Effector CD8-positive, alpha-beta T cell (primary cell): ENCODE measurements around the gene PITRM1.
"Not testable (repeated sequence)": the region's sequence is repeated elsewhere in the genome, so short reads cannot be mapped to it uniquely, and the experiment has no call there.

Experiments
- DNase-seq: peaks from one replicate; lab custom pipeline; 2025; lab: John Stamatoyannopoulos, UW

Gene PITRM1

DNA sequence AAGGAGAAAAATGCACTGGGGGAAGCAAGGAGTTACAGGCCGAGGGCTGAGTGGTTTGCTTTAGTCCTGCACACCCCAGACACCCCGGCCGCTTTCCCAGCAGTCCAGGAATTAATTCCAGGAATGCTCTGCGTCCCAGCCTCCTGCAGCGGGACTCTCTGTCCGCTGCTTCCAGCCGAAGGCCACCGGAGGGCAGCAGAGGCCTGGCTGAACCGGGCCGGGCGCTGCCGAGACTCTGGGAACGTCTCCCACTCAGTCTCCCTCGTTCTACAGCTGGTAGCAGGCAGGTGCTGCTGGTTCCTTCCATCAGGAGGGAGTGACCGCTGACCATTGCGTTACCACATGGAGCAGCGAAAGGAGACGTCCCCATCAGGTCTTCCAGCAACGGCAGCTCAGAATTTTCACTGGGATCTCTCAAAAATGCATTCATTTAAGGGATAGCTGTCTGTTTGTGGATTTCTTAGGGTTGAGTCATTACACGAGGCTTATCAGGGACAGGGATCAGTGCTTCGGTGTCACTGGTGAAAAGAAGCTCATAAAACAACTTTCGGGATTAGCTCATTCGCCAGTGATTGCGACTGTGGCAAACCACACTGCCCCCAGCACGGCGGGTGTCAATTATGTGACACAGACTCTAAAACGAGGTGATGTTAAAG, 24.9 kb upstream of the PITRM1 start:
- peak; percentile 7 for DNase-seq

DNA sequence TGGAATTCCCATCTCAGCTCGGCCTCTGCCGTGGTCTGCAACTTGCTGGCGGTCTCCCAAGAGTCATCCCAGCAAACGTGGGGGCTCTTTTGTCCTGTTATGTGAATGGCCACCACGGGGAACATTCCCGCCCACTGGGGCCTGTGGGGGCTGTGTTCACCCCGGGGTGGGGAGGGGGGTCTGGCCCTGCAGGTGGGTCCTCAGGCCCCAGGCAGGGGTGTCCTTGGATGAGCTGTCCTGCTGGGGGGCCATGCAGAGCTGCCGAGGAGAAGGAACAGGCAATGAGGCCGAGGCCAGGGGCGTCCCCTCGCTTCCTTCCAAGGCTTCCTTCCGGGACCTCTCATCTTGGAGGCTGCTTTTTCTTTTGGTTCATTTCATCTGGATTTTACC, 24.4 kb upstream of the PITRM1 start:
- DNase-seq = no peak

DNA sequence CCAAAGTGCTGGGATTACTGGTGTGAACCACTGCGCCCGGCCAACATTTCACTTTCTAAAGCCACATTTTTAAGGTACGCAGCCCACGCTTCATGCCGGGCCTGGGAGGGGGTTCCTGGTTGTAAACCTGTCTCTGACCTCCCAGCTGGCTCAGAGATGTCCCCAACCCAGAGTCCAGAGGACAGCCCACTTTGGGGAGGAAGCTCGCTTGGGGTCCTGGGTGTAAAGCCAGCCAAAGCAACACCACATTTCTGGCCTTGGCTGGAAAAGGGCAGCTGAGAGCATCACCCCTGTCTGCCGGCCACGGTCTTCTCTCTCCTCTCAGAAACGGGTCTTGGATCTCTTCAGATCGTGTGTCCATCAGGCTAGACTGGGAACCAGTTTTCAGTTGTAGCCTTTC, 23.9 kb upstream of the PITRM1 start:
- no peak for DNase-seq

DNA sequence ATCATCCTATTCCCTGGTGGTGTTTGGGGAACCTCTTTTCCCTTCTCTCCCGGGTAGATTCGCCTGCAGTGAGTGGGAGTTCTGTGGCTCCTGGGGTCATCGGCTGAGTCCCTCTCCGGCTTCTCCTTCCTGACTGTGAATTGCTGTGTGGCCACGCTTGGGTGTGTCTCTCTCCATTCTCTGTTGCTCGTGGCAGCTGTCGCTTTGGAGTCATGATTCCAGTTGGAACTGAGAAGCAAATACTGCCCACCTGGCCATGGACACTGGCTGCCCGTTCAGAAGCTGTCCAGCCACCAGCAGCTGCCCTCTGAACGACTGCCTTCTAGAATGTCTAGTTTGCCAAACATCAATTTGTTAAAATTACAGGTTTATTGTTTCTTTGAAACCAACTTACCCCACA, 23.1 kb upstream of the PITRM1 start:
- DNase-seq = no peak

DNA sequence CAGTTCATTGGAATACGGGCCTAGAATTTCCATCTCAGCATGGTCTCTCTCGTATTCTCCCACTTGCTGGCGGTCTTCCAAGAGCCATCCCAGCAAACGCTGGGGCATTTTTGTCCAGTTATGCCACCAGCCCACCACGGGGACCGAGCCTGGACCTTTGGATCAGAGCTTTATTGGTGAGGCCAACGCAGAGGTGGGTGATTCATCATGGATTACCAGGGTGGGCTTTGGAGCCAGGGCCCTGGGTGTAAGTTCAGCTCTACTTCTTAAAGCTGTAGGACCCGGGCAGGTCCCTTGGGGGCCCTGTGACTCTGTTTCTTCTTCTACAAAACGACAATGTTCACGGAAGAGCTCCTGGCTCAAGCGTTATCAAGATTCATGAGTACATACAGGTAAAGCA, 22.7 kb upstream of the PITRM1 start:
- no peak for DNase-seq

DNA sequence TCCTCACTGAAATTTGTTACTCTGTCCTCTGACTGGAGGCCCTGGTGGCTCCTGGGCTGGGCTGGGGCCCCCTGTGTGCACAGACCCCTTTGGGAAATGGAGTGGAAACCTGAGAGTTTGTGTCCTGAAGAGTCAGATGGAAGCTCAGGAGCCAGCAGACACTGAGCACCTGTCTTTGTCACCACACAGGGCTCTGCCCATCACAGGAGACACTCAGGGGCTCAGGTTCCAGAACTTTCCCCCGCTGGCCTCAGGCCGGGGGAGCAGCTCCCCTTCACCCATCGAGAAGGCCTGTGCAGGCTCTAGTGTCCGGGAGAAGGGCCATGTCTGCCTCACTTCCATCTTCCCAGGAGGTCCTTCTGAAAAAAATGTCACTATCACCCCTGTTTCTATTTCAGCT, 22.3 kb upstream of the PITRM1 start:
- no peak for DNase-seq

DNA sequence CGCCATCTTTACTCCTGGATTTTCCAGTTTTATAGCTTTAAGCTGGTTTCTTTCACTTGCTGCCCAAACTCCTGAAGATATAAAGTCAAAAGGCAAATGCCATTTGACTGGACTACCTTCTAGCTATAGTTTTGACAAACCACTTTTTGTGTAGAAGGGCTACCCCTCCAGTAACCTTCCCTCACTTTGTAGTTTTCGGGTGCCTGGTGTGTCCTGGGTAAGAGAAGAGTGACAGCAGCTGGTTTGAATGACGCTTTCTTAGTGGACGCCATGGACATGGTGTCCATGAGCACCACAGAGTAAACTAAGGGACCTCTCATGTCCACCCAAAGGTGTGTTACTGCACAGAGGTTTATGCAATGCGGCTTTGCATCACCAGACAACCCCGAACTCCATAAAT, 21.2 kb upstream of the PITRM1 start:
- DNase-seq = no peak

DNA sequence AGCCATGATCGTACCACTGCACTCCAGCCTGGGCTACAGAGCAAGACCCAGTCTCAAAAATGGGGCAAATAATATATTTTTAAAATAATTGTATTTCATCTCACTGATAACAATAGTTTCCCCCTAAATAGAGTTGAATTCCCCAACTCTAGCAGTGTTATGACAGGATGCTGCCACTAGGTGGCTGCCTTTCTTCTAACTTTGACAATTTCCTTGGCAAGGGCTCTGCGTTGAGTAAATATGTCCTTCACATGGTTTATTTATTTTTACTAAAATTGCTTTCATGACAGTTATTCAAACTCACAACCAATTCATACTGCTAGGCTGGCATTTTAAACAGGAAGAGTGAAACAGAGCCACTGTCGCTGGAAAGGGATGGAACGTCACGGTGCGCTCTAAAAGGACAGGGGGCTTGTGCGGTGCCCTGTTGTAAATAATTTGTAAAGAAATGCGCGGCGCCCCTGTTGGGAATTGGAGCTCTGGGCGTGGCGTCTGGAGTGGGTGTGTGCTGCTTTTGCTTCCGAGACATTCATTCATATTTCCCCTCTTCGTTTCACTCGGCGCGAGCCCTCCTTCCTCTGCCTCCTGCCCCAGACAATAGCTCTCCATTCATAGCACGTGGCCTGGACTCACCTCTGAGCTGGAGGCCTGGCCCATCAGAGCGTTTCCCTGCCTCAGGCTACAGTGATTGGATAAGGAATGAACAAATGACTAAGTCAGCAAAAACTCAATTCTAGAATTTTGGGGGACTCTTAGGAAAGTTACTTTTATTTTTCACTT, 20.5 kb upstream of the PITRM1 start:
- DNase-seq = peak; percentile 14

DNA sequence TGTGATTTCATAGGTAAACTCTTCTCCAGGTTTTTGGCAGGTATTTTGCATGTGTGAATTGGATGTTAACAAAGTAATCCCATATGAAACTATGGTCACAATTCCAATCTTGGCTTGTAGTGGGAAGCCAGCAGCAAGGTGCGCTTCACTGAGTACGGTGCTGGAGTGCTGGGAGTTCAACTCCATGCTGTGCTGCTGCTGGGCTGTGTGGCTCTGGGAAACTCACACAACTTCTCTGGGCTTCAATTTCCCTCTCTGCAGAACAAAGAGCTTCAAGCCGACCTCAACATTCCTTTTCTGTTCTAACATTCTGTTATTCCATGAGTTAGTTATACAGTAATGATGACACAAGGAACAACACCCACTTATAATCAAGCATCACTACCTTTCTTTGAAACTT, 18.2 kb upstream of the PITRM1 start:
- DNase-seq = no peak

DNA sequence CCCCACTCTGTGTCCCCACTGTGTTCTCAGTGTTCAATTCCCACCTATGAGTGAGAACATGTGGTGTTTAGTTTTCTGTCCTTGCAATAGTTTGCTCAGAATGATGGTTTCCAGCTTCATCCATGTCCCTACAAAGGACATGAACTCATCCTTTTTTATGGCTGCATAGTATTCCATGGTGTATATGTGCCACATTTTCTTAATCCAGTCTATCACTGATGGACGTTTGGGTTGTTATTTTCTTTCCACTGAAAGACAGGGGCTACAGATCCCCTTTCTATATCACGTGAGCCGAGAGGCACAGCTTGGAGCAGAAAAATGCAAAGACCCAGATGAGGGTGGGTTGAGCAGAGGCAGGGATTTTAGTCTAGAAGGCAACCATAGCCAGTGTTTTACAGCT, 14.6 kb upstream of the PITRM1 start:
- not testable (repeated sequence) for DNase-seq

DNA sequence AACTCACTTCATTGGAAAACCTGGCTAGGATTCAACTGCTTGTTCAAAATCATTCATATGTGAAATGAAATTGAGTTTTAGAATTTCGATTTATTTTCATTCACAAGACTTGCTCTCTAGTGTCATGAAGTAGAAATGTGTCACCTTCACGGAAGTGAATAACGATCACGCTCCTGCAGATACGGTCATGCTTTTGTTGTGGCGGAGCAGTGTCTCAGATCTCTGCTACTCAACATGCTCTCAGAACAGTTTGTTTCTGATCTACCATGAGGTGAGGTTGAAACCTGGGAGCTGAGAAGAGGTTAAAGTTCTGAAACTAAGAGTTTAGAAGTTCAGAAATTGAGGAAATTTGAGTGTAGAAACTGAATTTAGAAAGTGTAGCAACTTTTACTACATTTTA, 13.8 kb upstream of the PITRM1 start:
- no peak for DNase-seq

DNA sequence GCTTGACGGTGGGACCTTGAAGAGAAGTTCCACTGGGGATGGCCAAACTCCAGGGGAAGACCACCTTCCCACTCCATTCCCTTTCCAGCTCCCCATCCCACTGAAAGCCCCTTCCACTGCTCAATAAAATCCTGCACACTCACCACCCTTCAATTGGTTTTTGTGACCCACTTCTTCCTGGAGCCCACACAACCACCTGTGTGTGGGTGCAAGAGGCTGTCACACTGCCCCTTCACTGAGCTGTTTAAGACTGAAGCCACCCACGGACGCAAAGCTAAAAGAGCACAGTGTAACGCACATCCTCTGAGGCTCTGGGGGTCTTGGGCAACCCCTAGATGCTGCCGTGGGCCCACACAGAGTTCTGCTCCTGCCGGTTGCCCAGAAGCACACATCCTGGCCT, 12.8 kb upstream of the PITRM1 start:
- DNase-seq = no peak

DNA sequence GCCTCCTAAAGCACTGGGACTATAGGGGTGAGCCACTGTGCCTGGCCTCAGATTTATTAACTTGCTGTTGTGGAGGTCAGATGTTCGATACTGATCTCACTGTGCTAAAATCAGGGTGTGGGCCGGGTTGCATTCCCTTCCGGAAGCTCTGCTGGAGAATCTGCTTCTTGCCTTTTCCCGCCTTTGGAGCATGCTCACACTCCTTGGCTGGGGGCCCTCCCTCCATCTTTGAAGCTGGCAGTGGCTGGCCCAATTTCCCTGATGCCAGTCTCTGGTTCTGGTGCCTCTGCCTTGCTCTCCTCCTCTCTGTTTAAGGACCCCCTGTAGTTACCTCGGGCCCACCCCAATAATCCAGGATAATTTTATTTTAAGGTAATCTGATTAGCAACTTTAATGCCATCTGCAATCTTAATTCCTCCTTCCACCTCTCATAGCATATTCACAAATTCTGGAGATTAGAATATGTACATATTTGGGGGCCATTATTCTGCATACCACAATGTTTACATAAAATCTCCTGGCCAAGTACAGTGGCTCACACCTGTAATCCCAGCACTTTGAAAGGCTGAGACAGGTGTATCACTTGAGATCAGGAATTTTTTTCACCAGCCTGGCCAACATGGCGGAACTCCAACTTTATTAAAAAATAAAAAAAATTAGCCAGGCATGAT, 7.9 kb upstream of the PITRM1 start:
- DNase-seq = no peak

DNA sequence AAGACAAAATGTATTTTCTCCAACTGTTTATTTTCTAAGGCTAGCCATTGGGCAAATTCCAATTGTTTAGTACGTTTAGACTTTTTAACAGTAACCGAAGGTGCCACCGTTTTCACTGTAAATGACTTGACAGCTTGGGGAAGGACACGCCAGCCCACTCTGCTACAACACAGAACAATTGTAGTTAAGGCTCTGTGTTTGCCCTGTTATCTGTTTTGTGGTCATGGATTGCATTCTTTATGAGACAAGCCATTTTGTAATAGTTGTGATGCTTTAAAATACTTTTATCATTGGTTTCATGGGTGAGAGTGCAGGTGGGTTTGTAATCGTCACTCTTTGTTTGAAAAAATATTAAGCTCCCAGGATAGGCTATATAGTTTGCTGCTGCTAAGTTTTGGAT, 6.6 kb upstream of the PITRM1 start:
- no peak for DNase-seq

DNA sequence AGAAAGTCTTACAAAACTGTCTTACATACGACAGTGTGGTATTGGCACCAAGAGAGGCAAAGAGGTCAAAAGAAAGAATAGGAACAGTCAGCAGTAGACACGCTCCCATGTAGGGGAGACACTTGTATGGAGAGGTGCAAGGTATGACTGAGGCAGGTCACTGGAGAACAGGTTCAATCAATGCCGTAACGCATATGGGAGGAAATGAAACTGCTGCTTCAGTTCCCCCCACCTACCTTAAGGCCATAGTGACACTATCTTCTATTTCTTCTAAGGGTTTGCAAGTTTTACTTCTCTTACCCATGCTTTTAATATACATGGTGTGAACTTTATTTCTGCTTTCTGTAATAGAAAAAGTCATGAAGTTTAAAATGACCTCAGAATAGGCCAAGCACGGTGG, 5.5 kb upstream of the PITRM1 start:
- no peak for DNase-seq

DNA sequence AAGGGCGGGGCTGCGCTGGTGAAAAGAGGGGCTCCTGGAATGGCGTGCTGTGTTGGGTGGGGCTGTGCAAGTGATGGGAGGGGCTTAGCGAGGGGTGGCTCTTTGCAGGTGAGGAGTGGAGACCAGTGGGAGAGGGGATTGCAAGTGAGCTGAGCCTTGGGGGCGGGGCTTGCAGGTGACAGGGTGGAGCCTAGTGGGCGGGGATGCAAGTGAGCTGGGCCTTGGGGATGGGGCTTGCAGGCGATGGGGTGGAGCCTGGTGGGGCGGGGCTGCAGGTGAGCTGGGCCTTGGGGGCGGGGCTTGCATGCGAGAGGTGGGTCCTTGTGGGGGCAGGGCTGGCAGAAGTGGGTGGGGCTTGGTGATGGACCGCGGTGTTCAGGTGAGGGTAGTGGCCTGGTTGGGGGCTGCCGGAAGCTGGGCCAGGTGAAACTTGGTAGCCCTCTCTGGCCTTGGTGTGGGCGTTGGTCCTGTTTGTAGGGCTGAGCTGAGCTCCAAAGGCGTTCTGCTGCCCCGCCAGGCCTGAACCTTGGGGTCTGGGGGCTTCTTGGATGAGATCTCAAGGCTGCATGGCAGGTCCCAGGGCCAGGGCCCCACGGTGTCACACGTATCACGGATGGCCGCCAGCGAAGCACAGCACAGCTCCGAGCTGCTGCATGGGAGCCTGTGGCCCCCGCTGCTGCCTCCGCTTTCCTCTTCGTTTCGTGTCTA, 743 bp upstream of the PITRM1 start:
- DNase-seq = peak; percentile 29

DNA sequence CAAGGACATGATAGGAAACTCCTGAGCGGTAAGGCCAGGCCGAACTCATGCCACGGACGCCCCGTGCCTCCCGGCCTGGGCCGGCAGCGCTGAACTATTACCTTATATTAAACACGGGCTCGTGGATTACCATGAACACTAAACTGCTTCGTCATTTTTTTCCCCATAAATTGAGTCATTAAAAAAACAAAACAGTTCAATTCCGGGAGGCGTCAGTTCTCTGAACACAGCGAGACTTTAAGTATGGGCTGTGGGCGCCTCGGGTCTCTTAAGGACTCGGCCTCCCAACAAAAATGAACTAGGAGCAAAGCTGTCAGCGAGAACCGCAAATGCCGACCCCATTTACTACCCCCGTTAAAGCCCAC, 519 bp downstream of the PITRM1 start:
- DNase-seq = no peak

DNA sequence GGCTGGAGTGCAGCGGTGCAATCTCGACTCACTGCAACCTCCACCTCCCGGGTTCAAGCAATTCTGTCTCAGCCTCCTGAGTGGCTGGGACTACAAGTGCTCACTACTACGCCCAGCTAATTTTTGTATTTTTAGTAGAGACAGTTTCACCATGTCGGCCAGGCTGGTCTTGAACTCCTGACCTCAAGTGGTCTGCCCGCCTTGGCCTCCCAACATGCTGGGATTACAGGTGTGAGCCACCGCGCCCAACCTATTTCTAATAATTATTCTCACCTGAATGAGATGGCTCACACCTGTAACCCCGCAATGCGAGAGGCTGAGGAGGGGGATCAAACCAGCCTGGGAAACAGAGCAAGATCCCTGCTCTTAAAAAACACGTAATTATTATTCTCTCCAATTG, 1.1 kb downstream of the PITRM1 start:
- not testable (repeated sequence) for DNase-seq

DNA sequence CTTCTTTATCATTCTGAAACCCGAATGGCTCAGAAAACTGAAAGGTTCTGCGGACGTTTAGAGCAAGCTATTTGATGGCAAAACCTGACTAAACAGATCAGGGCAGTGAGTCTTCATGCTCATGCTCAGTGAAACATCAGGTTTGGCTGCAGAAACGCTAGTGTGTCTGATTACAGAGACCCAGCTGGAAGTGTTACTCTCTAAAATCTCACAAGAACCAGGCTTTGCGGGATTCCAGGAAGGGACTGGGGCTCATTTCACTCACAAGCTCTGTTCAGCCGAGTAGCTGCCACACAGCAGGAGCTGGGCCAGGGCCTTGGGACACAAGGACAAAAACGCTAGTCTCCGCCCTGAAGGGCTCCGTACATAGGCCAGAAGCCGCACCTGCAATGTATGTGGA, 2.9 kb downstream of the PITRM1 start:
- DNase-seq = no peak

DNA sequence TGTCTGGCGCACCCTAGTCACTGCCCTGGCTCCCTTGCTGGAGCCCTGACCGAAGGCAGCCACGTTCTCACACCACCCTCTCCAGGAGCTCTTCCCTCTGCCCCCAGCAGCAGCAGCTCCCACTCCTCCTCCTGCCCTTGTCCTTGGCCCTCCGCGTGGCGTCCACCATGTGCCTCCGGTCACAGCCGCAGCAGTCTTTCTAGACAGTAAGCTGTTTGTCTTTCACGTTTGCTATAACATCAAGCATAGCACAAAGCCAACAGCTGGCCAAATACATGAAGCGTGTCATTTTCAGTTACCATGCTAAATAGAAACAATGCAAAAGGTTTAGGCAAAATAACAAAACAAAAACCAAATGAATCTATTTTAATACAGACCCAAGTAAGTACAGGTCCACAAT, 3.3 kb downstream of the PITRM1 start:
- DNase-seq = no peak

DNA sequence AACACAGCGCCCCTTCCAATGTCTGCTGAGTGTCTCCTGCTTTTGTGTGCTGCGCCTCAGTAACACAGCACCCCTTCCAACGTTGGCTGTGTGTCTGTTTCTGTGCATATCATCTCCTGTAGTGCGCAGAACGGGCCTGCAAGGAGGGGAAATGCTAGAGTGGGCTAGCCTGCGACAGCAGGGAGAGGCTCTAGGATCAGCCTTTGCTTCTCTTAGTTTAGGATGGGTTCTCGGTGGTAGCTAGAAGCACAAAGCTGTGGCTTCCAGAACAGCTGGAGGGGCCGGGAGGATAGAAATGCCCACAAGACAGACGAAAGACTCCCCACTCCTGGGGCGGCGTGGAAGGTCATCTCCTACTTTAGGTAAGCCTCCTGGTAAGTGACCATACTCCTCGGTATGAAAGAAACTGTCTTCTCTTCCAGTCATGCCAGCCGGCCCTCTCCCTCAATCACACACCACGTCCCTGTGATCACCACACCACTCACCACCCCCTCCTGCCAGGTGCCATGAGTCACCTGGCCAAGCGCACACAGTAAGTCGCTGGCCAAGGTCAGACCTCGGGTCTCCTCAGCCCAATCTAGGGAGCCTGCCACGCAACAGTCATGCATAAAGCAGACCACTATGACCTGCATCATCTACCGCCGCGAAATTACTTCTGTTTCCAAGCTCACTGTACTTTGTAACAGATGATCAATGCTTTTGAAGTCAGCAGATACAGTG, 4.8 kb downstream of the PITRM1 start:
- no peak for DNase-seq
